ENCODE measurements around the gene UBE2A. TPM values are rescaled to one million over a fixed set of nuclear protein-coding genes. Genes with fewer than 3 reads are reported as not detected.

Gene UBE2A
- total RNA-seq, 6 experiments from 2014 or later: 11.9 to 20.4 (median 16.2) TPM

GRCh38 chrX:119605464-119606279 lies 31.3 kb downstream of the UBE2A start:
- WGBS (ENCODE audit: insufficient coverage, low coverage, low lambda C conversion rate, missing lambda C conversion rate): 40% methylated on average over 39 of the region's 68 CpGs
- TF ChIP-seq POLR2A (IDR thresholded peaks at IDR 0.05) (no peak), CTCF (IDR thresholded peaks at IDR 0.05) (no peak)
- peak overlapping the region; percentile 65 to 70 (median 66) for H3K4me3 ChIP-seq
- peak; percentile 50 to 61 (median 60) for DNase-seq
- no peaks in the 10 kb centered on the region for H3K36me3 ChIP-seq
- H3K9me3 ChIP-seq: no peaks in the 10 kb centered on the region
- intact Hi-C loops (cut with DNase I): no loop called here
- no peaks in the 10 kb centered on the region for H3K27me3 ChIP-seq
- no peaks in the 10 kb centered on the region for H3K4me1 ChIP-seq
- peak overlapping the region; percentile 72 to 95 (median 90) for H3K27ac ChIP-seq
- peak; percentile 62 to 72 (median 66) for ATAC-seq

DNA sequence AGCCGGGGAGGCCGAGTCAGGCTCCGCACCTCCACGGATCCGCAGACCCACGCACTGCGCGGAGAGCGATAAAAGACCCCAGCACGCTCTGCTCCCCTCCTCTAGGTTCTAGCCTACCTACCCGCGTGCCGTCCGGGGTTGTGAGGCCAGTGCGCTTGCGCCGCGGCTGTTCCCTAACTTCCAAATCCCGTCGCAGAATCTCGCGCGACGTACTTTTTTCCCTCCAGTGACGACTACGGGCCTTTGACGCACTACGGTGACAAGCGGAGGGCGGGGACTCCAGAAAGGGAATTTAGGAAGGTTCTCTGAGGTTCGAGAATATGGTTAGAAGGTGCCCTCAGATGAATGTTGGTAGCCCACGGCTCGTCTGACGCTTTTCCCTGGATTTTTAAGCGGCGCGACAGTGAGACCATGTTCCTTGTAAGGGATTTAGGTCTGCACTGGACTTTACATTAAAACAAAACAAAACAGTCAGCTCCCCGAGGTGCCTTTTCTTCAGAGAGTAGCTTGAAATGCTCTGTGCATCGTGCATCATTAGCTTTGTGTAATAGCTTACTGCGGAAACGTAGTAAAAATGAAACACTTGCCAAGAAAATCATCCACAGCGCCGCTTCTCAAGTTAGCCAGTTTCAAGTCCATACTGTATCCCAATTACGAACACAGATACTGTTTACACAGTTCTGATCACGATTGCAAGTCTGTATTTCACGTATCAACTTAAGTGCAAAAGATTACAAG lies 32.1 kb downstream of the UBE2A start, which contains the start of gene NKRF:
NKRF (minus strand) TSS at position 145 of the 738 bp plus-strand sequence.
- peak; percentile 92 to 97 (median 94) for ATAC-seq
- 28% methylated on average over 27 of the region's 46 CpGs for WGBS (ENCODE audit: insufficient coverage, low coverage, low lambda C conversion rate, missing lambda C conversion rate)
- intact Hi-C loops (cut with DNase I): no loop called here
- DNase-seq: peak; percentile 91 to 93 (median 92)
- TF ChIP-seq CTCF (IDR thresholded peaks at IDR 0.05): no peak
- TF ChIP-seq POLR2A (IDR thresholded peaks at IDR 0.05): peak; percentile 78
- peak within 1 kb of the TSS; percentile 65 to 70 (median 66) for H3K4me3 ChIP-seq
- H3K27ac ChIP-seq: peak within 1 kb of the TSS; percentile 72 to 95 (median 90)
- no peaks in the 10 kb centered on the region for H3K4me1 ChIP-seq
- no peaks in the 10 kb centered on the region for H3K27me3 ChIP-seq
- no peaks in the 10 kb centered on the region for H3K36me3 ChIP-seq
- no peaks in the 10 kb centered on the region for H3K9me3 ChIP-seq

DNA sequence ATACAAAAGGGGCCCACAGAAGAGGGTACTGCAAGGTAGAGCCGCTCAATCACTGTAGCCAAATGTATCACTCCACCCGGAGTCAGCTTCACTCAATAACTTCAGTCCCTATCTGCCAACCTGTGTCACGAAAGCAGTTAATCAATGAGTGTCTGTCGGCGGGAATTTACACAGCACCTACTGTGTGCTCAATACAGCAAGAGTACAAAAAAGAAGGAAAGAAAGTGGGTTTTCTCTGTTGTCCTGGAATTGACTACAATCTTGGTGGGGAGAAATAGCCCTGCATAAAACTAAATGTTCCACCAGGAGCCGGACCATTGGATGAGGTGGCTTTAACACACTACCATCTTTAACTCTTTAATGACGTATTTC lies 32.6 kb downstream of the UBE2A start:
- Histone ChIP-seq H3K4me3 (peak overlapping the region in 2 of 3 donors; percentile 65 to 66), H3K9me3 (no peaks in the 10 kb centered on the region), H3K27ac (peak overlapping the region; percentile 72 to 95 (median 90)), H3K4me1 (no peaks in the 10 kb centered on the region), H3K36me3 (no peaks in the 10 kb centered on the region), H3K27me3 (no peaks in the 10 kb centered on the region)
- WGBS (ENCODE audit: insufficient coverage, low coverage, low lambda C conversion rate, missing lambda C conversion rate): 33% methylated on average over 4 of the region's 7 CpGs
- no peak for DNase-seq
- intact Hi-C loops (cut with DNase I): no loop called here
- TF ChIP-seq POLR2A (IDR thresholded peaks at IDR 0.05) (no peak), CTCF (IDR thresholded peaks at IDR 0.05) (no peak)
- peak; percentile 8 to 29 (median 12) for ATAC-seq

DNA sequence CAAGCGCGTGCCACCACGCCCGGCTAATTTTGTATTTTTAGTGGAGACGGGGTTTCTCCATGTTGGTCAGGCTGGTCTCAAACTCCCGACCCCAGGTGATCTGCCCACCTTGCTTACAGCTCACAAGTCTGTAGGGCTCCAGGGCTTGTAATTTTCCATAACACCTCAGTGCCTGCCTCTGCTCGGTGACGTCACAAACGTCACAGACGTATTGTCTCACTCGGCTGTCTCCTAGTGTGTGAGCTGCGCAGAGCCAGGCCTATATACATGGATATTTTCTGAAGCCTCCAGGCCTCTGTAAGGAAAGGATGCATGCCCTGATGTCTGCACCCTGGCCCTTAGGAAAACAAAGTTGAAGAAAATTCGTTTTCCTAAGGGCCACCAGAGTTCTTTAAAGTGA lies 40.4 kb downstream of the UBE2A start:
- TF ChIP-seq CTCF (IDR thresholded peaks at IDR 0.05) (no peak), POLR2A (IDR thresholded peaks at IDR 0.05) (no peak)
- no peak overlapping the region for H3K4me3 ChIP-seq
- no peaks in the 10 kb centered on the region for H3K27me3 ChIP-seq
- no peak for DNase-seq
- WGBS (ENCODE audit: insufficient coverage, low coverage, low lambda C conversion rate, missing lambda C conversion rate): 78% methylated on average over 13 of the region's 13 CpGs
- no peak for ATAC-seq
- no peaks in the 10 kb centered on the region for H3K36me3 ChIP-seq
- no peaks in the 10 kb centered on the region for H3K4me1 ChIP-seq
- no peak overlapping the region for H3K27ac ChIP-seq
- intact Hi-C loops (cut with DNase I): no loop called here
- no peaks in the 10 kb centered on the region for H3K9me3 ChIP-seq
